GM12891 (cell line): Measurements from ENCODE around the gene TM7SF2.

Source experiments
- POLR2A ChIP-seq: IDR thresholded peaks from 2 replicates; pipeline ENCODE4 v1.6.1; 2011; ENCODE audit warnings: low read depth, low read length, control low read depth
- POLR2AphosphoS5 ChIP-seq: IDR thresholded peaks from 2 replicates; pipeline ENCODE4 v1.6.1; 2011; ENCODE audit warnings: low read depth, low read length, control low read depth
- POU2F2 ChIP-seq: IDR thresholded peaks from 2 replicates; pipeline ENCODE4 v1.6.1; 2011; ENCODE audit warnings: low read depth, mild to moderate bottlenecking, control low read depth, low read length, moderate library complexity

DNA sequence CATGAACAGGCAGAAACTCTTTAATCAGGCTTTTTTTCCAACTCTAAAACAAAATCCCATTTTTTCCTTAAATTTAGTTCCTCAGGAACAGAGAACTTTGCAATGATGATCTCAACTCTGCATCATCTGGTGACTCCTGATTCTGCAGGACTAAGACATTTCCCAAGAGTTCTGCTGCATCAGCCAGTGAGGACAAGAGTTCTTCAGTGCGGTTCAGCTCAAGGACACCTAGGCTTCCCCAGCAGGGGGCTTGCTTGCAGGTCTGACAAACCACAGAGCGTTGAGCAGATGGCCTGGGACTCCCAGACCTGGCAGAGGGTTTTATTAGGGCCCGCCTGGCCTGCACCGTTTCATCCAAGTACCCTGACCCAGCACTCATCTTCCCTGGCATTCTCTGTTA is 34.2 kb upstream of the TM7SF2 start:
- TF ChIP-seq POLR2A = no peak
- no peak for TF ChIP-seq POLR2AphosphoS5
- no peak for TF ChIP-seq POU2F2
